ENCODE measurements around the gene RPL37A. TPM values are rescaled to one million over a fixed set of nuclear protein-coding genes. Genes with fewer than 3 reads are reported as not detected.

RPL37A gene
- total and polyA plus RNA-seq, 4 experiments from 2014 or later, result 1,713 to 3,751 (median 3,123) TPM

- Histone ChIP-seq H3K4me1 (ENCODE audit: insufficient read depth, low read length) (no peaks in the 10 kb centered on the region), H3K9me3 (ENCODE audit: control insufficient read depth in 1 of 2, low read length in 2 of 2) (no peaks in the 10 kb centered on the region), H3K27me3 (ENCODE audit: insufficient read depth, low read length) (no peaks in the 10 kb centered on the region), H3K36me3 (ENCODE audit: insufficient read depth, low read length) (no peaks in the 10 kb centered on the region), H3K27ac (ENCODE audit: low read depth, low read length) (no peak overlapping the region), H3K4me3 (ENCODE audit: low read length in 2 of 2) (no peak overlapping the region)
- intact Hi-C loops (cut with micrococcal nuclease), result no loop called here
- ChIA-PET POLR2A (ENCODE audit: partially characterized antibody) (no interaction called here), CTCF (ENCODE audit: partially characterized antibody) (no interaction called here)
- Mint-ChIP-seq H3K4me3 (no peak overlapping the region), H3K27ac (peak overlapping the region in 1 of 7 donors; percentile 24), H3K27me3 (no peaks in the 10 kb centered on the region), H3K4me1 (no peaks in the 10 kb centered on the region), H3K36me3 (peaks cover 41 to 53% of the 10 kb centered on the region in 2 donors), H3K9me3 (no peaks in the 10 kb centered on the region)
- DNase-seq, result no peak
Observed at GRCh38 chr2:216465579-216466195, 33.0 kb upstream of the RPL37A start.

DNA sequence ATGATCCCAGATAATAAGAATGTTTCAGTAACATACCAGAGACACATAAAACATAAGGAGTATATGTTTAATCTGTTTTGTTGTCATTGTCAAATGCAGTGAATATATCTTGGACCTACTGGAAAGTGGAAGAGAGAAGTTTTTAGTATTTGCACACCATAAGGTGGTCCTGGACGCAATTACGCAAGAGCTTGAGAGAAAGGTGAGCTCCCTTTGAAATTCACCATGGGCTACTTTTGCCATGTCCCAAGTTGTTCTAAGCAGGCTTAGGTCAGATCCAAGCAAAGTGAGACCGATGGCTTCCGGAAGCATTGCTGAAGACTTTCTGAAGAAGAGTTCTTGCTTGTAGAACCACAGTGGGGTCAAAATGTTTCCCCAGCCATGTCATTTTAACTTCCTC, 30.8 kb upstream of the RPL37A start:
- Mint-ChIP-seq H3K27me3 (no peaks in the 10 kb centered on the region), H3K36me3 (peaks cover 37 to 52% of the 10 kb centered on the region in 2 donors), H3K9me3 (no peaks in the 10 kb centered on the region), H3K4me1 (no peaks in the 10 kb centered on the region), H3K27ac (no peak overlapping the region), H3K4me3 (no peak overlapping the region)
- Histone ChIP-seq H3K4me3 (ENCODE audit: low read length in 2 of 2) (no peak overlapping the region), H3K27ac (ENCODE audit: low read depth, low read length) (no peak overlapping the region), H3K27me3 (ENCODE audit: insufficient read depth, low read length) (no peaks in the 10 kb centered on the region), H3K9me3 (ENCODE audit: control insufficient read depth in 1 of 2, low read length in 2 of 2) (no peaks in the 10 kb centered on the region), H3K36me3 (ENCODE audit: insufficient read depth, low read length) (no peaks in the 10 kb centered on the region), H3K4me1 (ENCODE audit: insufficient read depth, low read length) (no peaks in the 10 kb centered on the region)
- ChIA-PET CTCF (ENCODE audit: partially characterized antibody) (interaction anchor here (0.6 kb wide), 1 partner anchor 1677 kb away, joined by 3 read pairs; no protein-coding TSS in a partner anchor), POLR2A (ENCODE audit: partially characterized antibody) (no interaction called here)
- intact Hi-C loops (cut with micrococcal nuclease), result no loop called here
- DNase-seq, result no peak

DNA sequence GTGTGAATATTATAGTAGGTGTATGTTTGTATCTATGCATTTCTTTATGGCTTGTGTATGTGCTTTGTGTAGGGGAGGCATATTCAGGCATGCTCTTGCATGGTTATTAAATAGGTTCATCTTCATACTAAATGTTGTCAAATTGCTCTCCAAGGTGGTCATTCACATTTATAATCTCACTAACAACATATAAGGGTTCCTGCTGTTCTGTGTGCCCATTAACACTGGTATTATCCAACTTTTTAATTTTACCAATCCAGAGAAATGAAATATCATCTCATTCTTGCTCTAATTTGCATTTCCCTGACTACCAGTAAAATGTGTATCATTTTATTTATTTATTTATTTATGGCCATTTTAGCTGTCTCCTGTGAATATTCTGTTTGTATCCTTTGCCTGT, 29.0 kb upstream of the RPL37A start:
- Histone ChIP-seq H3K36me3 (ENCODE audit: insufficient read depth, low read length) (no peaks in the 10 kb centered on the region), H3K9me3 (ENCODE audit: control insufficient read depth in 1 of 2, low read length in 2 of 2) (no peaks in the 10 kb centered on the region), H3K27me3 (ENCODE audit: insufficient read depth, low read length) (no peaks in the 10 kb centered on the region), H3K27ac (ENCODE audit: low read depth, low read length) (no peak overlapping the region), H3K4me1 (ENCODE audit: insufficient read depth, low read length) (no peaks in the 10 kb centered on the region), H3K4me3 (ENCODE audit: low read length in 2 of 2) (no peak overlapping the region)
- peak overlapping the region in 1 of 7 donors; percentile 10 for H3K27ac Mint-ChIP-seq
- H3K4me3 Mint-ChIP-seq, result no peak overlapping the region
- POLR2A ChIA-PET (ENCODE audit: partially characterized antibody), result interaction anchor here (0.6 kb wide), 2 partner anchors 13 to 29 kb away, joined by 3 to 4 read pairs; no protein-coding TSS in a partner anchor
- peaks cover 22 to 40% of the 10 kb centered on the region in 2 donors for H3K36me3 Mint-ChIP-seq
- no peaks in the 10 kb centered on the region for H3K27me3 Mint-ChIP-seq
- H3K9me3 Mint-ChIP-seq, result no peaks in the 10 kb centered on the region
- no peak for DNase-seq
- CTCF ChIA-PET (ENCODE audit: partially characterized antibody), result no interaction called here
- intact Hi-C loops (cut with micrococcal nuclease), result no loop called here
- H3K4me1 Mint-ChIP-seq, result peaks cover under 1 to 3% (median under 1%) of the 10 kb centered on the region in 4 donors

GRCh38 chr2:216473187-216473586, 25.5 kb upstream of the RPL37A start:
- H3K4me3 ChIP-seq (ENCODE audit: low read length in 2 of 2), result no peak overlapping the region

DNA sequence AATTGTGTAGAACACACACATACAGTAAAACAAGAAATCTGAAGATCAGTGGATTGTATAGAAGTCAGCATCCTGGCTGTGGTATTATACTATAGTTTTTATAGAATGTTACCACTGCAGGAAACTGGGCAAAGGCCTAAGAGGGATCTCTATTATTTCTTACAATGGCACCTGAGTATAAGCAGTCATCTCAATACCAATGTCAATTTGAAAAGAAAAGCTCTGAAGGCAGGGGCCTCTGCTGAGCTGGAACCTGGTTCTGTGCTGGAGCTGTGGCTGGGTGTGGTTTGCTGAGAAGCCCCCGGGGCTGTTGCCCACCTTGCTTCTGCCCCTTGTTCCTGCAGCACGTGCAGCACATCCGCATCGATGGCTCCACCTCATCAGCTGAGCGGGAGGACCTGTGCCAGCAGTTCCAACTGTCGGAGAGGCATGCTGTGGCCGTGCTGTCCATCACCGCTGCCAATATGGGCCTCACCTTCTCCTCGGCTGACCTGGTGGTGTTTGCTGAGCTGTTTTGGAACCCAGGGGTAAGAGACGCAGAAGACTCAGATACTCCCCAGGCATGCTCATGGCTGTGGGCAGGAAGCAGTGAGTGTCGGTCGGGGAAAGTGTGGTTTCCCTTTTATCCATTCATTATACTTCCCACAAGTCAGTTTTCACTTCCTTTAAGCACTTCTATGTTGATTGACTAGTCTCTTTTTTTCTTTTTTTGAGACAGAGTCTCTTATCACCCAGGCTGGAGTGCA, 23.5 kb upstream of the RPL37A start:
- no peaks in the 10 kb centered on the region for H3K9me3 ChIP-seq (ENCODE audit: control insufficient read depth in 1 of 2, low read length in 2 of 2)
- no peaks in the 10 kb centered on the region for H3K27me3 ChIP-seq (ENCODE audit: insufficient read depth, low read length)
- Mint-ChIP-seq H3K4me3 (peak overlapping the region in 4 of 8 donors; percentile 13 to 57 (median 36)), H3K4me1 (peaks cover 7 to 15% (median 11%) of the 10 kb centered on the region in 4 donors), H3K36me3 (peaks cover 22 to 42% of the 10 kb centered on the region in 2 donors), H3K27ac (peak overlapping the region in 5 of 7 donors; percentile 5 to 82 (median 22)), H3K9me3 (no peaks in the 10 kb centered on the region), H3K27me3 (no peaks in the 10 kb centered on the region)
- no peak overlapping the region for H3K4me3 ChIP-seq (ENCODE audit: low read length in 2 of 2)
- H3K36me3 ChIP-seq (ENCODE audit: insufficient read depth, low read length), result peaks cover 12% of the 10 kb centered on the region
- DNase-seq, result peak in 2 of 5 donors; percentile 3 to 4
- peaks cover 10% of the 10 kb centered on the region for H3K4me1 ChIP-seq (ENCODE audit: insufficient read depth, low read length)
- CTCF ChIA-PET (ENCODE audit: partially characterized antibody), result interaction anchor here (0.8 kb wide), 1 partner anchor 301 kb away, joined by 3 read pairs; no protein-coding TSS in a partner anchor
- intact Hi-C loops (cut with micrococcal nuclease), result no loop called here
- H3K27ac ChIP-seq (ENCODE audit: low read depth, low read length), result no peak overlapping the region
- POLR2A ChIA-PET (ENCODE audit: partially characterized antibody), result interaction anchor here (1.3 kb wide), 1 partner anchor 11 kb away, joined by 4 read pairs; no protein-coding TSS in a partner anchor

More at GRCh38 chr2:216473187-216473586, 25.5 kb upstream of the RPL37A start:
- Histone ChIP-seq H3K9me3 (ENCODE audit: control insufficient read depth in 1 of 2, low read length in 2 of 2) (no peaks in the 10 kb centered on the region), H3K27me3 (ENCODE audit: insufficient read depth, low read length) (no peaks in the 10 kb centered on the region), H3K4me1 (ENCODE audit: insufficient read depth, low read length) (peaks cover 10% of the 10 kb centered on the region), H3K27ac (ENCODE audit: low read depth, low read length) (no peak overlapping the region), H3K36me3 (ENCODE audit: insufficient read depth, low read length) (peaks cover 3% of the 10 kb centered on the region)
- peak overlapping the region in 1 of 7 donors; percentile 17 for H3K27ac Mint-ChIP-seq
- H3K27me3 Mint-ChIP-seq, result no peaks in the 10 kb centered on the region
- no peak for DNase-seq
- intact Hi-C loops (cut with micrococcal nuclease), result no loop called here
- peaks cover 19 to 36% of the 10 kb centered on the region in 2 donors for H3K36me3 Mint-ChIP-seq
- ChIA-PET POLR2A (ENCODE audit: partially characterized antibody) (no interaction called here), CTCF (ENCODE audit: partially characterized antibody) (no interaction called here)
- peaks cover 7 to 15% (median 11%) of the 10 kb centered on the region in 4 donors for H3K4me1 Mint-ChIP-seq
- H3K4me3 Mint-ChIP-seq, result no peak overlapping the region
- no peaks in the 10 kb centered on the region for H3K9me3 Mint-ChIP-seq

DNA sequence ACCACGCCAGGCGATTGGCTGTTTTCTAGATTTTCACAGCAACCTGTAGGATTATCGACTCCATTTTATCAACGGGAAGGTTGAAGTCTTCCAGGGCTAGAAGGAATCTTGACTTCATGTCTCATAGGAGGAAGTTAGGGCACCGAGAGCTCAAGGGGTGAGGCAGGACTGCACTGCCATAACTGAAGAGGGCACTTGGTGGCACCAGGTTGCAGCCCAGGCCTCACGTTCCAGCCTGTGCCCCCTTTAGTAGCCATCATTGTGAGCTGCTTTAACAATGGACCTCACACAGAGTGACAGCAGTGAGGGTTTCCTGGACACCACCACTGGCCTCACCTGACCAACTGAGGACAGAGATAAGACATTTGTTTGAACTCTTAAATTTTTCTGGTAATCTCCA, 22.9 kb upstream of the RPL37A start:
- H3K9me3 Mint-ChIP-seq, result no peaks in the 10 kb centered on the region
- Histone ChIP-seq H3K27ac (ENCODE audit: low read depth, low read length) (no peak overlapping the region), H3K36me3 (ENCODE audit: insufficient read depth, low read length) (peaks cover 12% of the 10 kb centered on the region), H3K9me3 (ENCODE audit: control insufficient read depth in 1 of 2, low read length in 2 of 2) (no peaks in the 10 kb centered on the region), H3K4me3 (ENCODE audit: low read length in 2 of 2) (no peak overlapping the region), H3K27me3 (ENCODE audit: insufficient read depth, low read length) (no peaks in the 10 kb centered on the region), H3K4me1 (ENCODE audit: insufficient read depth, low read length) (peaks cover 10% of the 10 kb centered on the region)
- H3K4me3 Mint-ChIP-seq, result no peak overlapping the region
- no peaks in the 10 kb centered on the region for H3K27me3 Mint-ChIP-seq
- intact Hi-C loops (cut with micrococcal nuclease), result no loop called here
- H3K27ac Mint-ChIP-seq, result no peak overlapping the region
- ChIA-PET CTCF (ENCODE audit: partially characterized antibody) (no interaction called here), POLR2A (ENCODE audit: partially characterized antibody) (interaction anchor here (1.3 kb wide), 1 partner anchor 10 kb away, joined by 4 read pairs; no protein-coding TSS in a partner anchor)
- peaks cover 7 to 15% (median 11%) of the 10 kb centered on the region in 4 donors for H3K4me1 Mint-ChIP-seq
- no peak for DNase-seq
- H3K36me3 Mint-ChIP-seq, result peaks cover 29 to 49% of the 10 kb centered on the region in 2 donors

DNA sequence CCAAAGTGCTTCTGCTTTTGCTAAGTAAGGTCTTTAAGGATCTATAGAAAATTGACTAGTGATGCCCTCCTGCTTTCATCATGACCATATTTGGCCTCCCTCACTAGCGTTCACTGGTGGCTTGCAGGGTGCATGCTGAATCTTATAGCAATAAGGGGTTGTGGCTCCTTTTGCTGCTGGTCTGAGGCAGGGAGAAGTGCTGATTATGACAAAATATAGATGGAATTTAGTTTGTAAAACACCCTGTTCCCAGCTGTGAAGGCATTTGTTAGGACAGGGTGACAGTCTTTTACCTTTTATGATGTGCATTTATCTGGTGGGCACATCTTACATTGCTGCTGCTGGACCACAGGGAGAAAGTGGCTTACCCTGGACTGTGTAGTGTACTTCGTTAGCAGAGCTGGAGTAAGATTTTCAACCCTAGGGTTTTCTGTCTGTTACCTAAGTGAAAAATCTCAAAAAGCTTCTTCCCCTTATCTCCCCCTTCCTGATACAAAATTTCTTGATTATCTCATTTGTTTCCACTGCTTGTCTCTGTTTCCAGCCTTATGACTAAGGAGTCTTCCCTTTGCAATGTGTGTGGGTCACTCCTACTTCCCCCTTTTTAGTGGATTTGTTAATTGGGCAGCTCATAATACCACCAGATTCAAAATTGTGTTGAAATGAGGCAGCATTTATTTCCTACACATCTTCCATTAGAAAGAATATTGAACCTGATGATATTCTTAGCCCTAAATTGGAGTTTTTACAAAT, 21.2 kb upstream of the RPL37A start:
- H3K27ac ChIP-seq (ENCODE audit: low read depth, low read length), result no peak overlapping the region
- H3K4me1 ChIP-seq (ENCODE audit: insufficient read depth, low read length), result peaks cover 10% of the 10 kb centered on the region
- H3K27ac Mint-ChIP-seq, result peak overlapping the region in 1 of 7 donors; percentile 18
- ChIA-PET CTCF (ENCODE audit: partially characterized antibody) (no interaction called here), POLR2A (ENCODE audit: partially characterized antibody) (no interaction called here)
- H3K27me3 ChIP-seq (ENCODE audit: insufficient read depth, low read length), result no peaks in the 10 kb centered on the region
- peaks cover 12% of the 10 kb centered on the region for H3K36me3 ChIP-seq (ENCODE audit: insufficient read depth, low read length)
- no peak overlapping the region for H3K4me3 ChIP-seq (ENCODE audit: low read length in 2 of 2)
- no peaks in the 10 kb centered on the region for H3K9me3 Mint-ChIP-seq
- intact Hi-C loops (cut with micrococcal nuclease), result no loop called here
- H3K27me3 Mint-ChIP-seq, result no peaks in the 10 kb centered on the region
- H3K36me3 Mint-ChIP-seq, result peaks cover 40 to 52% of the 10 kb centered on the region in 2 donors
- peaks cover 7 to 15% (median 11%) of the 10 kb centered on the region in 4 donors for H3K4me1 Mint-ChIP-seq
- H3K9me3 ChIP-seq (ENCODE audit: control insufficient read depth in 1 of 2, low read length in 2 of 2), result no peaks in the 10 kb centered on the region
- no peak for DNase-seq
- H3K4me3 Mint-ChIP-seq, result no peak overlapping the region

All from CD4-positive, alpha-beta memory T cell (primary cell).